ENCODE data around the gene BTBD16.

The BTBD16 gene

DNA sequence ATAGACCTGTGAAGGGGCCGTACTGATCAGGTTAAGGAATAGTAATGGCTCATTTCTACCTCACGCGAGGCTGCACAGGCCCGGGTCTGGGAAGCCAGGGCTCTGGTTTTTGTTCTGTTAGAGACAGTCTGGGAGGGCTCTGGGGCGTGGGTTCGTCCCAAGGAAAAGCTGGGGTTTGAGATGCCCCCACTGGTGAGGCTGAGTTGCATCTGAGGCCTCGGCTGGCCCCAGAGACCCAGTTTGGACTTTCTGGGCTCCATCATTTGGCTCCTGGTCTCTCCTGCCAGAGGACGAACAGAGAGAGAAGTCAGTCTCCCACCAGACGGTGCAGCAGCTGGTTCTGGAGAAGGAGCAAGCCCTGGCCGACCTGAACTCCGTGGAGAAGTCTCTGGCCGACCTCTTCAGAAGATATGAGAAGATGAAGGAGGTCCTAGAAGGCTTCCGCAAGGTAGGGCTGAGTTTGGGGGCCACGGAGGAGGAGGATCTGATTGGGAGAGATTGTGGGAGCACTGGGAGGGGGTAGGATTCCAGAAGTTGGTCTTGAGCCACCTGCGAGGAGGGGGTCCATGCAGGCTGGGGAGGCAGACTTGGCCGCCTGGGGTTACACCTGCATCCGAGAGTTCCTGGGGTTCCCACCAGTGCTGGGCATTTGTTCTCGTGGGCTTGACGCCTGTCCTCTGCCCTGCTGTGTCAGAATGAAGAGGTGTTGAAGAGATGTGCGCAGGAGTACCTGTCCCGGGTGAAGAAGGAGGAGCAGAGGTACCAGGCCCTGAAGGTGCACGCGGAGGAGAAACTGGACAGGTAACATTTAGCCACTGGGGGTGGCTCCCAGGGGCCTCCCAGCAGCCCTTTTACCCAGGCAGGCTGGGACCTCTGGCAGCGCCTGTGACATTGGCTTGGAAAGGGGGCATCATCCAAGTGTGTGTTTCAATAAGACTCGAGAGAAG is 22.5 kb upstream of the BTBD16 start:
- DNase-seq = no peak

DNA sequence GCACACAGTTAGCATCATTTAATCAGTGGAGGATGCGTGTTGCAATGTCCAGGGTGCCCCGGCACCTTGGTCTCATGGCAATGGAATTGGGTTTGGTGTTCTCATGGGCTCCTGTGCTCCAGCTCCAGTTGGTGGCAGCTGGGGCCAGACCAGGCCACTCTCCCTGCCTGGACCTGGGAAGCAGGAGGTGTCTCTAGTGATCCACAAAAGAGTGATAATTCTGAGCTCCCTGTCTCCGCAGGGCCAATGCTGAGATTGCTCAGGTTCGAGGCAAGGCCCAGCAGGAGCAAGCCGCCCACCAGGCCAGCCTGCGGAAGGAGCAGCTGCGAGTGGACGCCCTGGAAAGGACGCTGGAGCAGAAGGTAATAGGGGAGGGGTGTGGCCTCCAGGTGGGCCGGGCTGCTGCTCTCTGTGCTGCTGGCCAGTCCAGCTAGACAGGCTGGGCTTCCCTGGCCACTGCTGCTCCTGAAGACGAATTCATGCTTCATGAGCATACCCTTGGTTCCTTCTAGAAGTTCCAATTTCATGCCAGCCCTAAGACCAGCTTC is 21.7 kb upstream of the BTBD16 start:
- DNase-seq = no peak

DNA sequence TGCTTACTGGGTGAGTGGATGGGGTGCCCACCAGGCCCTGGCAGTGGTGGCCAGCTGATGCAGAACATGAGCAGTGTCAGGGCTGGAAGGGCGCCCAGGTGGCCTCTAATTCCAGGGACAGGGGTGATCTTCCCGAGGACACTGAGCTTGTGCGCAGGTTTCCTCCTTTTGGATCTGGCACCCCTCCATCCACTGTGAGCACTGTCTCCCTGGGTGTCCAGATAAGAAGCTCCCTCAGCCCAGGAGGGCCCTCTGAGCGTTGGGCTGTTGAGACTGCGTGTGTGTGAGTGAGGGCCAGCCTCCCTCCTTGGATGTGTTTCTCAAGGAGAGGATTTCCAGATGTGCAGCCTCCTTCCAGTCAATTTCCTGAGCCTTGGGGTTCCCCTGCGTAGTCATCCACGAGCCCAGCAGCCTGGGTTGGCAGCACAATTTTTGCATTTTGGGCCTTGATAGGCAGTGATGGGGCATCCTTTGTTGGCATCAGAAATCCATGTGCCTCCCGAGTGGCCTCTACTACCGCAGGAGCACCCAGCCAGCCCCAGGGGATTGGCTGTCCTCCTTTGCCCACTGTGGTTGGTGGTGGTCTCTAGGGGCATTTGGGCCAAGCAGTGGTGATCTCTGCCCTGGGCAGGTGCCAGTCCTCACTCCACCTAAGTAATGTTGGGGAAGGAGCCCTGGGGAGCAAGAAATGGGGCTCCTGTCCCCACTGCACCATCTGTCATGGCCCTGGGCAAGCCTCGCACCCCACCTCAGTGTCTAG is 20.9 kb upstream of the BTBD16 start:
- DNase-seq = no peak

DNA sequence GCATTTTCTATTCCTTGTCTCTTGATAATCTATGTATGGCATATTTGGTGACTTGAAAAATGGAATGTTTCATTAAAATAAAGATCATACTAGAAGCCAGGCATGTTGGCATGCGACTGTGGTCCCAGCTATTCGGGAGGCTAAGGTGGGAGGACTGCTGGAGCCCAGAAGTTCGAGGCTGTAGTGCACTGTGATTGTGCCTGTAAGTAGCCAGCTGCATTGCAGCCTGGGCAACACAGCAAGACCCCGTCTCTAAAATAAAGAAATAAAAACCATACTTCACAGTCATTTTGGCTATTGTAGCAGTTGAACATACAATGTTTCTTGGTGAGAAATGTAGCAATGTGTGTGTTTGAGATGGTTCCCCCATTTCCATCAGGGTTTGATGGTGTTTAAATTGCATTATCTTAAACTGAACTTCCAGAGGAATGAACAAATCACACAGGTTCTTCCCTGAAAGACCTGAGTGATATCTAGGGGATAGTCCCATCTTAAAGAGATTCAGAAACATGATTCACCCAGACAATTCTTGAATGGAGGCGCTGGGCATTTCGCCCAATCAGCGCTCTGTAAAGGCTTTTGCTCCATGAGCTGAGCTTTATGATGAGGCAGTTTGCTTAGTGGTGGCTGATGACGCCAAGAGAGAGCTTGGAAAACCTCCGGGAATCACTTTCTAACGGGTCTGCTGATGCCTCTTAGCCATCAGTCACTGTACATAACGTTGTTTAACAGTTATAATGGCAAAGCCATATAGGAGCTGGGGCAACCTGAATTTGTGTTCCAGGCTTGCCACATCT is 19.4 kb upstream of the BTBD16 start:
- no peak for DNase-seq

DNA sequence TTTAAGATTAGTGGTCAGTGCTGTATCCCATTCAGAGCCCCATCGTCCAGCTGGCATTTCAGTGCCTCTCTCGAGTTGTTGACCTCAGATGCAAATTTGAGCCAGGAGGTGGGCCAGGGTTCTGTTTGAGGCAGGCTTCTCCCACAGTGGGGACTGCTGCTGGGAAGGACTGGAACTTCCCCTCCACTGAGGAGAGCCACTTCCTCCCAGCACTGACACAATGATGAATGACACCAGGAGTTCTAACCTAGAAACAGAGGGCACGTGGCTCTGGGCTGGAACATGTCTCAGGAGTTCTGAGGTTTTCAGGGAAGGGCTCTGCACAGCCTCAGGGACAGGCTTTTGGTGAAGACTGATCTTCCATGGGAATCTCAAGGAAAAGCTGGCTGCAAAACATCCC is 18.3 kb upstream of the BTBD16 start:
- no peak for DNase-seq

DNA sequence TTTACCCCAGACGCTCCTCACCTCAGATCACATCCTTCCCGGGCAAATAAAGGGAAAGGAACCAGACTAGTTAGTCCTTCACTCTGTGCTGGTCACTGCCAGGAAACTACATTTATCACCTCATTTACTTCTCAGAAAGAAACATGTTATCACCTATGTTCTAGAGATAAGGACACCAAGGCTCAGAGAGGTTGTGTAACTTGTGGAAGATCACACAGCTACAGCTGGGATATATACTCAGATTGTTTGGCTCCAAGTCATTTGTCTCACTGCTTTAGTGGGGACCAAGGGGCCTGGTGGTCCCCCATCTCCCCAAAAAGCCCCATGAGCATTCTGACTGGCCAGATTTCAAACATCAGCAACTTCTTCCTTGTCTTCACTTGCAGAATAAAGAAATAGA is 17.5 kb upstream of the BTBD16 start:
- no peak for DNase-seq

DNA sequence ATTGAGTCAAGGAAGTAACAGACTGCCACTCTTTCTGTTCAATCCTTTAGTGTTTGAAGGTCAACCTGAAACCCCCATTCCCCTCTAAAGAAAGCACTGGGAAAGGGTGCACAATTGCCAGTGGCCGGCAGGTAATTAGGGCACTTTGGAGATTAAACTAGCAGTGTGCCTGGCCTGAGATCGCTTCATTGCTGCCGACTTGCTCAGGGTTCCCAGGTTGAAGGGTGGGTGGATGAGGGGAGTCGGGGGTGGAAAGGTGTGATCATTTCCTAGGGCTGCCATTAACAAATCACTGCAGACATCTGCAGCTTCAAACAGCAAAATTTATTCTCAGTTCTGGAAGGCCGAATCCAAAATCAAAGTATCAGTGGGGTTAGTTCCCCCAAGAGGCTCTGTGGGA is 16.3 kb upstream of the BTBD16 start:
- DNase-seq = no peak

DNA sequence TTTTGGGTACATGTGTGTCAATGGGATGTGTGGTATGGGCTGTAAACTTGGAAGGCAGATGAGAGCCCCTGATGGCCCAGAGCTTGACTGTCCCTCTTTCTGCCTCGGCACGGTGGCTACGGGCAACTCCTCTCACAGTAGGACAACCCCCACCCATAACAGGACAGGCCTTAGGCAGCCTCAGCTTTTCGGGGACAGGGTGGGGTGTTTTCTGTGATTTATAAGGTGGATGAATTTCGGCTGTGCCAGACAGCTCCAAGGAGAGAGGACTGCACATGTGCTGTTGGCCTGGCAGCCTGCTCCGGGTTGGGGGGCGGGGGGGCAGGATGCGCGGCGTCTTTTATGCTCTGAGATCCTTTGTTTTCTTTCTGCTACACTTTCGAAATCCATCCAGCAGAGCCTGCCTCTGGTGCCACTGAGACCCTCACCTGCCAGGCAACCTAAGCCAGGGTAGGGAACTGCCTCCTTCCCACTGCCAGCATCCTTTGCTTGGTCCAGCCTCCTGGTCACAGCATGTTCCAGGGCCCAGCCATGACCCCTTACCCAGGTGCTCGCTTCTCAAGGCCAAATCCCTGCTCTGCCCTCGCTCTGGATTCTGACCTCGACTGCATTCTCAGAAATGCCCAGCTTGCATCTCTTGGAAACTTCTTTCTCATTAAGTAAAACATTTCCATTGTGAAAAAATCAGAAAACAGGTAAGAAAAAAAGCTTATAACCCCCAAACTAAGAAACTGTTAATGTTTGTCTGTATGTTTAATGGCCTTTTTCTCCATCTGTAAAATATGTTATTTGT is 15.4 kb upstream of the BTBD16 start:
- DNase-seq = no peak

DNA sequence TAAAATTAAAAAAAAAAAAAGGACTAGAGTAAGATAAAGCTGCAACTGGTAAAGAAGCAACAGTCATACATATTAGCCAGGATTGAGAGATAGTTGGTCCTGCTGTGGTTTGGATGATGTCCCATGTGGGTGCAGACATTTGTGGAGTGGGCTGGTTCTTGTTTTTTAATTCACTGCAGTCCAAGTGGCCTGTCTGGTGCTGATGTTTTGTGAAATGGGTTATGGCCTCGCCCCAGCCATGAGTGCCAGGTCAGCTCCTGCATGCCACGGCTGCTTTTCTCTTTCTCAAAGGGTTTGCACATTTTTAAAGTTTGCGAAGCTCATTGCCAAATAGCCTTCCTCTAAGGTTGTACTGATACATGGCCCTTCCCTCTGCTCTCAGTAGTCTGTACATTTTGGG is 14.1 kb upstream of the BTBD16 start:
- DNase-seq = no peak

DNA sequence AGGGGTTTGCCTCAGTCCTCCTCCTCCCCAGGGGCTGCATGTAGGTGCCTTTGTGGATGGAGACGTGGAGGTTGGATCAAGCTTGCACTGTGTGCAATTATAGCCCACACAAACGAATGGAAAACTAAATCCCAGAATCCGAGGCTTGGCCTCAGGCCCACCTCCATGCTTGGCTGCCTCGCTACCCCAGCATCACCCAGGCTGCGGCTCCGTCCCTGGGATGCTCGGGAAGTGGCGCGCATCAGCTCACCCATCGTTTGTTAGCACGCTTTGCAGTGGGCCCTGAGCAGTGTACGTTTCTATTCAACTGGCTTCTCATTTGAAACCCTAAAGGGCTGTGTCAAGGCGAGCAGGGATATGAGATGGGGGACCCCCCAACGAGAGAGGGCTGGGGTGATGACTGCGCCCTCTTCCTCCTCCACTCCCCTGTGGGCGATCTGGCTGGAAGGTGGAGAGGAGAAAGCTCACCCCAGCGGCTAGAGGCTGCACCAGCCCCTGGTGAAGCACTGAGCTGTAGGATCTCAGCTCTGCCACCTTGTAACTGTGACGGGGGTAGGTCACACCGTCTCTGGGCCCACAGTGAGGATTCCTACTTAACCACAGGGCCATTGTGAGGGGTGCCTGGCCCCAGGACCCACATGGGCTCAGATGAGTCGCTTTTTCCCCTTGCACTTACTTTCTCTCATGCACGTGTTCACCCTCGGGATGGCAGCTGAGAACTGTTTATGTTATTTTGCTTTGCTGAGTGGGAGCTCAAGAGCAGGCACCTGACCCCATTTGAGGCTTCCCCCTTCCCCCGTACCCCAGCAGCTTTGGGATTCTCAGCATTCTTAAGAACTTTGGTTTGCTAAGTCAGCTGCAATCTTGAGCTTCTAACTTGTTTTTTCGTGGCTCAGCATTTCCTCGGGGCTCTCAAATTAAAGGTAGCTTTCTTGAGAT is 12.7 kb upstream of the BTBD16 start:
- DNase-seq = no peak

DNA sequence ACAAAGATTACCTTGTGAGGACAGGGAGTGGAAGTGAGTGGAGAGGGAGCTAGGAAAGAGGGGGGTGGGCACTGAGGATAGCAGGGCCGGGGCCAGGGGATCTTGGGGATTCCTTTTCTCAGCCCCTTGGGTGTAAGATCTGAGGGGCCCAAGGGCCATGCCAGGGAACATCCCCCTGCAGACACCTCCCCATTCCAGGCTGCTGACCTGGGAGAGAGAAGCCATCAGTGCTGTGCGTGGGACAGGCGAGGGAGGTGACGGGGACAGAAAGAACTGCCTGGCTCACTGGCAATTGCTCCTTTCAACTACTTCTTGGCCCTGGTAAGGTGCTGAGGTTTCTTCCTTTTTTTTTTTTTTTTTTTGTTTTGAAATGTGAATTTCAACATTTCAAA is 12.0 kb upstream of the BTBD16 start:
- DNase-seq = no peak

DNA sequence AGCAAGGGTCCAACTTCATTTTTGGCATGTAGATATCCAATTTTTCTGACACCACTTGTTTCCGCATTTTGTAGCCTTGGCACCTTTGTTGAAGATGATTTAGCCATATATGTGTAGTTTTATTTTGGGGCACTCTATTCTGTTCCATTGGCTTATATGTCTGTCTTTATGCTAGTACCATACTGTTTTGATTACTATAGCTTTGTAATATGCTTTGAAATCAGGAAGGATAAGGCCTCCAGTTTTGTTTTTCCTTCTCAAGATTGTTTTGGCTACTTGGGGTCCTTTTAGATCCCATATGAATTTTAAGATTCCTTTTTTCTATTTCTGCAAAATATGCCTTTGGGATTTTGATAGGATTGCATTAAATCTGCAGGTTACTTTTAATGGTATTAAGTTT is 9.5 kb upstream of the BTBD16 start:
- DNase-seq = no peak

DNA sequence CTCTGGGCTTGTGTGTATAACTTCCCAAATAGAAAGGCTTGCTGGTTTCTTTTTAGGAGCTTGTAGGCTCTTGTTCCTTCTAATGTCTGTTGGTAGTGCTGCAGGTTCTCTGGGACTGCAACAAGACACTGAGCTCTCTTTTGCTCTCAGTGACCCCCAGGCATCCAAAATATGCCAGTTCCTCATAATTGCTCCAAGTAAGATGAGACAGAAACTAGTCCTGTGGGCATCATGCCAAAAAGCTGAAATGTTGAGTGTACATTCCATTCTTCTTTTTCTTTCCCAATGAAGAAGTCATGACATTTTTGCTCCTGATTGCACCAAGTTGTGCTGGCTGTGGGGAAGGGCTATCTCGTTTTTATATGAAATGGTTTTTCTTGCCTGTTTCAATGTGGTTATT is 7.1 kb upstream of the BTBD16 start:
- DNase-seq = no peak

DNA sequence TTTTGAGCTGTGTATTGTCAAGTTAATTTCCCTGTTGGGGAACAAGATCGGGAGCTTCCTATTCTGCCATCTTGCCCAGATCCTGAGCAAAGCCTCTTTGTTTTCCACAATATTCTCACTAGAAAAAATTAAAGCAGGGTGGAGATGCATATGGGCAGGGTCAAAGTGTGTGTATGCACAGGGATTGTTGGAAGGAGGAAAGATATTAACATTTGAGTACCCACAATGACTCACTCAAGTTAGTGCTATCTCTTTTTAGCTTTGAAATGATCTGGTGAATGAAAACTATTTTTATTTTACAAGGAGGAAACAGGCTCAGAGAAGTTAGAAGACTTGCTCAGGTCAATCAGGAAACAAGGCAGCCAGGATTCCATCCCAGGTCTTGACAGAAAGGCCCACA is 6.7 kb upstream of the BTBD16 start:
- no peak for DNase-seq

DNA sequence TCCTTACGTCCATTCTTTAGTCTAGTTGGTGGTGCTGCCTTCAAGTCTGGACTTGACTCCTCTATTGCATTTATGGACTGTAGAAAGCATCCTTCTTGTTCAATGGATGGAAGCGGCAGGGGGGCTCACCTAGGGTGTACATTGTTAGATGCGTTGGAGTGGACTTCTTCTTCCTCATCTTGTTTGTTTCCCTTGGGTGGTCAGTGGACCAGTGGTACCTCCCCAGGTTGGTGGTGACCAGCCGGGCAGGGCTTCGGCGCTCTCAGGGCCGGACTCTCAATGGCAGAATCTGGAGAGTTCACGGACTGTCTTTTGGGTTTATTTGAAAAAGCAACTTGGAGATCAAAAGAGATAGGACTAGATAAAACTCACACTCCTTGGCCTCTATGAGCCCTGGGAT is 6.2 kb upstream of the BTBD16 start:
- DNase-seq = no peak

DNA sequence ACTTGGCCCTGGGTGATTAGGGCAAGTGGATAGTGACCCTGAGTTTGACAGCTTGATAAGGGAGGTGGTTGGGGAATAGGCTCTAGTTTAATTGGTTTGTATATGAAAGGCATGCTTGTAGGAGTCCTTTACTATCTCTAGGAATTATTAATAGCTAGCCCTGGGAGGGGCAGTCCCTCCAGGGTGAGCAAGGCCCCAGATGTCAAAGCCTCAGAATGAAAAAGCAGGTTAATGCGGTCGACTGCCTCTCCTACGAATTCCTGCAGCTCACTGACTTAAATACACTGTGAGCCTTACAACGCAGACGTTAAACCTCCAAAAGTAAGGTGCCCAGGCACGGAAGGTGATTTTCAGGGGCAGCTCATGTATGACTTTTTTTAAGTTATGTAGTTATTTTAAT is 5.2 kb upstream of the BTBD16 start:
- DNase-seq = no peak

DNA sequence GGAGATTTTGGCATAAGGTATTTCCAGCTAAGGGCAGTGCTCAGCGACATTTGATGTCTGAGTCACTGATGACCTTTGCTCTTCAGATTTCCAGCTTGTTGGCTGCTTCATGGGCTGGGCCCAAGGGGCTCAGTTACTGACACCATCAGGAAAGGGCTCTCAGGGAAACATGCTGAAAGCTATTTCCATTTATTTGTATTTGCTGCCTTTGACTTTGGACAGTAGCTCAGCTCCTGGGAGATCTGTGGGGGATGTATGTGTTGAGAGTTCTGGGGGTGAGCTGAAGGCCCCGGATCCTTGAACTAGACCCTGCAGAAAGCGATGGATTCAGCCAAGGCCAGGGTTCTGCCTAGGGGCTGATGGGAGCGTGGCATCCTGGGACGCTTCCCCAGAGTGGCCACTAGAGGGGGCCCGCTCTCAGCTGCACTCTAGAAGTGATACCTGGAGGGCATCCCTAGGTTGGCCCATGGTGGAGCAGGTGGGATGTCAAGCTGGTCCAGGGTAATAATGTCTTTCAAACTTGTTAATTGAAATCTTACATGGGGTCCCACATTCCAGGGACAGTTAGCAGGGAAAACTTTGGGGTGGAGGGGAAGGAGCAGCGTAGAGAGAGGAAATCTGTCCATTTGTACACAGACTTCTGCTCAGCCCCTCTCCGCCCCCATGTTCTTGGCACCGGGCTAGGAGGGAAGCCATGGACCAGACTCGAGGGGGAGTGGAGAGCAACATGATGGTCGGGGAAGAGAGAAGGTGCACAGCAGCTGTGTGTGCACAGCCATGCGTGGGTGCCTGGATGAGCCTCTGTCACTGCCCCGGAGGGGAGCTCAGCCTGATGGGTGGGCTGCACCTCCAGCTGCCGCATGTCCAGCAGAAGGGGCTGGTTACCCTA is 3.0 kb upstream of the BTBD16 start:
- no peak for DNase-seq

DNA sequence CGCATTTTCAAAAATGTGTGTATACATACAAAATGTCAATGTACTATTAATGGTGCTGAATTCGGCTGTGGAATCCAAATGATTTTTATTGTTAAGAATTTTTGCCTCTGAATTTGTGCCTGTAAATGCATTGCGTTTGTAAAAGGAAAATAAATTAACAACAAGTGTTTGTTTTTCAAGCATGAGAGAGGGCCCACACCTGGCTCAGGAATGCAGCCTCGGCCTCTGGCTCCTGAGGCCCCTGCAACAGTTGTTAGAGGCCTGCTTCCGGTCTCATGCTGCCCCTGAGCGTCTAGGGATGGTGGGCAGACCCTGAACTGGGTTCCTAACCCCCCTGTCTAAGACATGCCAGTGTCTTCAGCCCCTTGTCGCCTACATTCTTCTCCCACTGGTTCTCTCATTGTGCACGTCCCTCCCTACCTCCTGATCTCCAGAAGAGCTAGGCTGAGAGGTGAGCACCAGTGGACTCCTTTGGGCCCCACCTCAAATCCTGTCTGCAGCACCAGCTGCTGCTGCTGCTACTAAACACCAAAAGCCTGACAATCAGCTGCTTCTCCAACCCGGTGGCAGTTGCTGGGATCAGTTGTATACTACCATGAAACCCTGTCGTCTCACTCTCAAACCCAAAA is 1.9 kb upstream of the BTBD16 start:
- DNase-seq = no peak

DNA sequence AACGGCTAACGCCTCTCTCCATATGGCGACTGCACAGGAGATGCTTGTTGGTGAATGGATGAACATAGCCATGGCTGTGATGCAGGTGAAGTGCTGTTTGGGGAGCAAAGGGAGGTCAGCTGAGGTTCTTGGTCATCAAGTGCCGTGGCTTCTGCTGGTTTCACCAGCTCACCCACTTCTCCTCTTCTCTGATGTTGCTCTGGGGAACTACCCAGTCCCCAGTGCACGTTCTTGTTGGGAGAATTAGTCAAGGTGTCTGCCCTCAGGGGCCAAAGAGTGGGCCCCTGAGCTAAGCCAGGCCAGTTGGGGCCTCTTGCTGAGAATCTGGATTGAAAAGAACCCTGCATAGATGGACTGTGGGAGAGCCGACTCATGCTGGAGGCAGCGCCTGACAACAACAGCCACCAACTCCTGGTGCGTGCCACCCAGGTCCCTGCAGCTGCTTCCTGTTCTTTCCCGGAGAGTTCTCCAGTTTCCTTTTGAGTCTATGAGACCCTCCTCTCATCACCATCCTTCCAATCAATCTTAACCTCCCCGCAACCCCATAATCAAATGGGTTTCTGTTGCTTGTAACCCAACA is 3.0 kb downstream of the BTBD16 start:
- DNase-seq = no peak

Data from NCI-H187 treated with DMSO at 0.1 percent for 48 hours (cell line).